OCI-LY7 (cell line): ENCODE measurements around the gene TRAF3IP3. TPM values are rescaled to one million over a fixed set of nuclear protein-coding genes. Genes with fewer than 3 reads are reported as not detected.
"Not testable (repeated sequence)": the region's sequence is repeated elsewhere in the genome, so short reads cannot be mapped to it uniquely, and the experiment has no call there.

Experiments
- BruUV-seq: library from RNA; stranded (reverse); fragments of 400-500 nt; replicated peaks from 2 replicates; lab custom pipeline; 2021; lab: Mats Ljungman, UMichigan
- CTCF ChIA-PET: fragments of 300-600 bp; sonication (Branson Sonifier 250); formaldehyde crosslinking; loops from one replicate; lab custom pipeline; 2022; ENCODE audit warnings: antibody characterized with exemption; ENCODE audit not compliant: unreplicated experiment; lab: Charles Lee
- POLR2A ChIA-PET: fragments of 300-600 bp; sonication (Branson Sonifier 250); formaldehyde crosslinking; loops from one replicate; lab custom pipeline; 2022; ENCODE audit warnings: antibody characterized with exemption; lab: Charles Lee
- DNase-seq: peaks from one replicate; pipeline ENCODE4 v3.0.0-alpha.2; 2015; ENCODE audit warnings: low spot score
- H2AFZ ChIP-seq: fragments of 200-600 bp; sonication (generic), shearing (Covaris generic); 2 replicates; pipeline ENCODE4 v1.6.1; 2014; ENCODE audit warnings: mild to moderate bottlenecking, antibody characterized with exemption, low read length, moderate library complexity
- H3K27ac ChIP-seq: fragments of 200-600 bp; sonication (generic); 2 replicates; pipeline ENCODE4 v1.5.1; 2014; ENCODE audit warnings: mixed run types, low read depth, mild to moderate bottlenecking, moderate library complexity, low read length, inconsistent platforms; ENCODE audit not compliant: poor library complexity, severe bottlenecking
- H3K36me3 ChIP-seq: fragments of 200-600 bp; sonication (generic); 2 replicates; pipeline ENCODE4 v1.6.1; 2014; ENCODE audit warnings: mild to moderate bottlenecking, antibody characterized with exemption, low read length, moderate library complexity, mixed read lengths; ENCODE audit not compliant: insufficient read depth
- H3K4me1 ChIP-seq: fragments of 200-600 bp; sonication (generic); 2 replicates; pipeline ENCODE4 v1.5.1; 2014; ENCODE audit warnings: mild to moderate bottlenecking, low read length; ENCODE audit not compliant: insufficient read depth, poor library complexity, severe bottlenecking
- H3K4me2 ChIP-seq: fragments of 200-600 bp; sonication (generic); 2 replicates; pipeline ENCODE4 v1.6.1; 2014; ENCODE audit warnings: mild to moderate bottlenecking, low read length
- H3K4me3 ChIP-seq: fragments of 200-600 bp; sonication (generic); 2 replicates; pipeline ENCODE4 v1.5.1; 2014; ENCODE audit warnings: mild to moderate bottlenecking, low read depth, low read length; ENCODE audit not compliant: poor library complexity, severe bottlenecking
- H3K79me2 ChIP-seq: fragments of 200-600 bp; sonication (generic); 2 replicates; pipeline ENCODE4 v1.6.1; 2016; ENCODE audit warnings: low read depth, mild to moderate bottlenecking, low read length, moderate library complexity, mixed read lengths; ENCODE audit not compliant: insufficient read depth
- H3K9me2 ChIP-seq: fragments of 200-600 bp; sonication (generic); 2 replicates; pipeline ENCODE4 v1.6.1; 2016; ENCODE audit warnings: mild to moderate bottlenecking, low read length, mixed read lengths; ENCODE audit not compliant: insufficient read depth
- H3K9me3 ChIP-seq: fragments of 200-600 bp; sonication (generic); 2 replicates; pipeline ENCODE4 v1.6.1; 2014; ENCODE audit warnings: mild to moderate bottlenecking, mixed run types, low read length, mixed read lengths
- H4K20me1 ChIP-seq: fragments of 200-600 bp; sonication (generic); 2 replicates; pipeline ENCODE4 v1.6.1; 2014; ENCODE audit warnings: mild to moderate bottlenecking, antibody characterized with exemption, low read length, moderate library complexity, mixed read lengths; ENCODE audit not compliant: insufficient read depth
- EZH2phosphoT487 ChIP-seq: fragments of 200-600 bp; sonication (generic); IDR thresholded peaks from 2 replicates; pipeline ENCODE4 v1.6.1; 2018; ENCODE audit warnings: low read depth, borderline replicate concordance, mild to moderate bottlenecking, mixed run types, antibody characterized with exemption, low read length, moderate library complexity, mixed read lengths
- intact Hi-C: fragments of 100-400 bp; cut with micrococcal nuclease; formaldehyde crosslinking; loops from one replicate; pipeline ENCODE4 v1.10.0; 2022; ENCODE audit not compliant: unreplicated experiment
- total RNA-seq, 2 experiments: library from RNA; depleted of rRNA in 1 of 2; stranded (reverse); fragments of >200 nt in 1 of 2; shearing (Covaris generic) in 1 of 2; gene quantifications; 2 replicates each; pipeline ENCODE4 v1.2.3, GENCODE V29; 2014 to 2022
- TF ChIP-seq, protein P1 (sequence below): fragments of 200-600 bp; sonication (generic); conservative IDR thresholded peaks from 2 replicates; pipeline ENCODE4 v1.5.1; 2014; ENCODE audit warnings: mild to moderate bottlenecking, antibody characterized with exemption, low read length, moderate library complexity, mixed read lengths

Gene TRAF3IP3
- total RNA-seq, 2 experiments from 2014 or later = 22.1 to 53.6 TPM

DNA sequence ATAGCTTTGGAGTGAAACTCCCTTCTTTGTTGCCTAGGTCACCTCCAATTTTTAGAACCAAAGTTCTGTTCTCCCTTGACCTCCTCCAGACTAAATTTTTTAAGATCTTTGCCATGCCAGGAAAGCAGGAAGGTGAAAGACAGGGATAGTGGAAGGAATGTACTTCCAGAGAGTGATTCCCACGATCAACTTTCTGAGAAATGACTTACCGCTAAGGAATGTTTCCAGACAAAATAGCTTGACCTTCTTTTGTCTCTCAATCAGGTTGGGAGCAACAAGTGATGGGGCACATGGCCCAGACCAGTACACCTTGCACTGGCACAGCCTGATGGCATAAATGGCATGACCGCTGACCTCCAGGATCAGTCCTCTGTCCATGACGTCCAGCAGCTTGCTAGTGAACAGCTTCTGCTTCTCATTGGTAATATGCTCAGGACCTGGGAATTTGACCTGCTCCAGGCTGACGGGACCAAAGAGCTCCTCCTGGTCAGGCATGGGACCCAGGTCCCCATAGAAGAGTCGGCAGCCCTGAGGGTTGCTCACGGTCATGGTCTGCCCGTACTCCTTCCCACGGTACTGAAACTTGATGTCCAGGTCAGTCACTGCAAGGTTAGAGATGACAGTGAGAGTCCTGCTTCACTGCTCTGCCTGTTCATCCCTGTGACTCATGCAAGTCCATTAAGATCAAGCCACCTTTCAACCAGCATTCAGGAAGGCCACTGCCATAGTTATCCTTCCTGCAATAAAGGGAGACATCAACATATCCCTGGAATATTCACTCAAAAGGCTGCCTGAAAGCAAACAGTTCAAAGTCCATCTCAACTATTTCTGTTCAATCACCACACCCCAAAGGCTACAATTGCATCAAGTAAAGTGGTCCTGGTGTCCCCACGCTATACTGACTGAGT lies 34.7 kb downstream of the TRAF3IP3 start:
- intact Hi-C loops = no loop called here
- no peak overlapping the region for H2AFZ ChIP-seq
- no peaks in the 10 kb centered on the region for H3K9me2 ChIP-seq
- no peaks in the 10 kb centered on the region for H3K79me2 ChIP-seq
- CTCF ChIA-PET = no interaction called here
- H3K4me3 ChIP-seq = no peak overlapping the region
- H3K27ac ChIP-seq = no peak overlapping the region
- H3K36me3 ChIP-seq = no peaks in the 10 kb centered on the region
- no peaks in the 10 kb centered on the region for H3K4me1 ChIP-seq
- no peak overlapping the region for H3K4me2 ChIP-seq
- TF ChIP-seq EZH2phosphoT487 = no peak
- TF ChIP-seq, protein P1, sequence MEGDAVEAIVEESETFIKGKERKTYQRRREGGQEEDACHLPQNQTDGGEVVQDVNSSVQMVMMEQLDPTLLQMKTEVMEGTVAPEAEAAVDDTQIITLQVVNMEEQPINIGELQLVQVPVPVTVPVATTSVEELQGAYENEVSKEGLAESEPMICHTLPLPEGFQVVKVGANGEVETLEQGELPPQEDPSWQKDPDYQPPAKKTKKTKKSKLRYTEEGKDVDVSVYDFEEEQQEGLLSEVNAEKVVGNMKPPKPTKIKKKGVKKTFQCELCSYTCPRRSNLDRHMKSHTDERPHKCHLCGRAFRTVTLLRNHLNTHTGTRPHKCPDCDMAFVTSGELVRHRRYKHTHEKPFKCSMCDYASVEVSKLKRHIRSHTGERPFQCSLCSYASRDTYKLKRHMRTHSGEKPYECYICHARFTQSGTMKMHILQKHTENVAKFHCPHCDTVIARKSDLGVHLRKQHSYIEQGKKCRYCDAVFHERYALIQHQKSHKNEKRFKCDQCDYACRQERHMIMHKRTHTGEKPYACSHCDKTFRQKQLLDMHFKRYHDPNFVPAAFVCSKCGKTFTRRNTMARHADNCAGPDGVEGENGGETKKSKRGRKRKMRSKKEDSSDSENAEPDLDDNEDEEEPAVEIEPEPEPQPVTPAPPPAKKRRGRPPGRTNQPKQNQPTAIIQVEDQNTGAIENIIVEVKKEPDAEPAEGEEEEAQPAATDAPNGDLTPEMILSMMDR = no peak
- H3K9me3 ChIP-seq = no peaks in the 10 kb centered on the region
- no TSS peak for BruUV-seq
- DNase-seq = no peak
- H4K20me1 ChIP-seq = no peaks in the 10 kb centered on the region
- POLR2A ChIA-PET = no interaction called here

DNA sequence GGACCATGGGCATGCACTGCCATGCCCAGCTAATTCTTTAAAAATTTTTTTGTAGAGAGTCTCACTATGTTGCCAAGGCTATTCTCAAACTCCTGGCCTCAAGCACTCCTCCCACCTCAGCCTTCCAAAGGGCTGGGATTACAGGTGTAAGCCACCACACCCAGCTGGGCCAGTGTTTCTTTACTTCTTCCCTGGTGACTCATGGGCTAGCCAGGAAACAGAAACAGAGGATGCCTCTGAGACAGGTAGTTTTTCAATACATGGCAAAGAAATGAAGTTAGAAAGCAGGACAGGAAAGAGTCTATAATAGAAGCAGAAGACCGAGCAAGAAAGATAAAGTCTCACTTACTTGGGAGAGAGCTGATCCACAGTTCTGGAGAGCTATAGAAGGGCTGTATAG lies 36.1 kb downstream of the TRAF3IP3 start:
- Histone ChIP-seq H2AFZ (no peak overlapping the region), H3K4me3 (no peak overlapping the region), H3K79me2 (no peaks in the 10 kb centered on the region), H3K4me2 (no peak overlapping the region), H4K20me1 (no peaks in the 10 kb centered on the region), H3K9me2 (no peaks in the 10 kb centered on the region), H3K4me1 (no peaks in the 10 kb centered on the region), H3K27ac (no peak overlapping the region), H3K36me3 (no peaks in the 10 kb centered on the region), H3K9me3 (no peaks in the 10 kb centered on the region)
- intact Hi-C loops = no loop called here
- BruUV-seq = no TSS peak
- ChIA-PET CTCF (no interaction called here), POLR2A (no interaction called here)
- DNase-seq = no peak
- TF ChIP-seq, protein P1 = no peak
- TF ChIP-seq EZH2phosphoT487 = no peak

DNA sequence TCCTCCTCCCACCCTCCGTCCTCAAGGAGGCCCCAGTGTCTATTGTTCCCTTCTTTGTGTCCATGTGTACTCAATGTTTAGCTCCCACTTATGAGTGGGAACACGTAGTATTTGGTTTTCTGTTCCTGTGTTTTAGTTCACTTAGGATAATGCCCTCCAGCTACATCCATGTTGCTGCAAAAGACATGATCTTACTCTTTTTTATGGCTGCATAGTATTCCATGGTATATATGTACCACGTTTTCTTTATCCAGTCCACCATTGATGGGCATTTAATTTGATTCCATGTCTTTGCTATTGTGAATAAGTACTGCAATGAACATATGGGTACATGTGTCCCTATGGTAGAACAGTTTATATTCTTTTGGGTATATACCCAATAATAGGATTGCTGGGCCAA lies 37.9 kb downstream of the TRAF3IP3 start:
- DNase-seq, H3K79me2 ChIP-seq, intact Hi-C loops, H4K20me1 ChIP-seq, H3K4me3 ChIP-seq, H3K27ac ChIP-seq, BruUV-seq, H2AFZ ChIP-seq, CTCF ChIA-PET, H3K9me3 ChIP-seq, H3K36me3 ChIP-seq, H3K4me1 ChIP-seq, H3K4me2 ChIP-seq, H3K9me2 ChIP-seq: not testable (repeated sequence)
- POLR2A ChIA-PET = interaction anchor here (0.6 to 0.7 kb wide), 2 partner anchors 8 to 281 kb away, joined by 4 read pairs; no protein-coding TSS in a partner anchor
